Stimulated activated naive CD4-positive, alpha-beta T cell (primary cell): ENCODE results near the gene SRMS.
"Not testable (repeated sequence)": the region's sequence is repeated elsewhere in the genome, so short reads cannot be mapped to it uniquely, and the experiment has no call there.

Source experiments
- DNase-seq, 6 experiments: peaks; one replicate each; lab custom pipeline; 2025; lab: John Stamatoyannopoulos, UW

Gene SRMS

DNA sequence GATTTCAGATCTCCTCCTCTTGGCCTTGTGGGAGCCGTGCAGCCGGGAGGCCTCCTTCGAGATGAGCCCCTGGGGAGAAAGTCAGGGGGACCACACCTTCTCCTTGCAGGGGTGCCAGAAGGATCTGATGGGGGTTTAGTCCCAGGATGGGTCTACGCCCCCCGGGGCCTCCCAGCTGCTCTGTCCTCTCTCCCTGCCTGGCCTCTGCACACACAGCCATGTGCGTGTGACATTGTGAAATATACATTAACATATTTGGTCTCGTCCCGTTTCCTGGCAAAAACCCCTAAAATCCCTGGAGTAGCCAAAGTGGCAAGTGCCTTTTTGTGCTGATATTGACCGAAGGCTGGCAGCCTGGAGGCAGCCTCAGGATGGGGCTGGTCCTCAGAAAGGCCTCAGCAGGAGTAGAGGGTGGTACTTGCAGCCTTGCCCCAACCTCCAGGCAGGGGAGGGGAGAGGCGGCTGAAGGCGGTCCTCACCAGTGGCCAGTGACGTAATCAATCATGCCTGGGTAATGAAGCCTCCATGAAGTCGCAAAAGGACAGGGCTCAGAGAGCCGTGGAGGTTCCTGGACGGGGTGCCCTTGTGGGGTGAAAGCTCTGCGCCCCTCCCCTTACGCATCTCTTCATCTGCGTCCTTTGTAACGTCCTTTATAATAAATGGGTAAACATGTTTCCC, 31.6 kb upstream of the SRMS start:
- no peak for DNase-seq

DNA sequence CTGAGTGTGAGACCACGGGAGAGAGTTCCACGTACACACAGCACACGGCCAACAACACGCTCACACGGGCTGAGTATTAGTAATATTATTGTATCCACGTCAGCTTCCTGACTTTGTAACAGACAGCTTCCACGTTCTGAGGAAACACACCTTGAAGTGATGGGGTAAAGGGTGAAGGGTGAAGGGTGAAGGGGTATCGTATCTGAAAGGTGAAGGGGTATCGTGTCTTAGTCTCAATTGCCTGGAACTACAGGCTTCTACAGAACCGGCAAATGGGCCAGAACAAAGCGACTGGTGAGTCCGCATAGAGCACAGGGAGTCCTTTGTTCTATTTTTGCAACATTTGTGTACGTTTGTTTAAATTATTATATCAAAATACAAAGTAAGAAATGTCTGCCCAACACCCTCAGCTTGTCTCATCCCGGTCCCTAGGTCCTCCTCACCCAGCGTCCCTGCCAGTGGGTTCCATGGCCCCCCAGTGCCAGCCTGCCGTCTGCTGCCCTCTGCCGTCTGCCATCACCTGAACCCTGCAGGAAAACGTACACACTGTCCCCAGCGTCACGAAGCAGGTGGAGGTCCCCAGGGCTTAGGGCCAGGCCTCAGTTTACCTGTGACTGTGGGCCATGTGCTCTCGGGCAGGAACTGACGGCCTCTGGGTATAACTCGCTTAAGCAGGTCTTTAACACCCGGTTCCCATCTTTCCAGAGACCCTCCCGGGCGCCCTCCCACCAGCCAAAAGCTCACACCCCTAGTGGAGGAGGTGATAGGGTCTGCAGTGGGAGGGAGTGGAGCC, 30.9 kb upstream of the SRMS start:
- DNase-seq: peak in 1 of 6 experiments; percentile 15

DNA sequence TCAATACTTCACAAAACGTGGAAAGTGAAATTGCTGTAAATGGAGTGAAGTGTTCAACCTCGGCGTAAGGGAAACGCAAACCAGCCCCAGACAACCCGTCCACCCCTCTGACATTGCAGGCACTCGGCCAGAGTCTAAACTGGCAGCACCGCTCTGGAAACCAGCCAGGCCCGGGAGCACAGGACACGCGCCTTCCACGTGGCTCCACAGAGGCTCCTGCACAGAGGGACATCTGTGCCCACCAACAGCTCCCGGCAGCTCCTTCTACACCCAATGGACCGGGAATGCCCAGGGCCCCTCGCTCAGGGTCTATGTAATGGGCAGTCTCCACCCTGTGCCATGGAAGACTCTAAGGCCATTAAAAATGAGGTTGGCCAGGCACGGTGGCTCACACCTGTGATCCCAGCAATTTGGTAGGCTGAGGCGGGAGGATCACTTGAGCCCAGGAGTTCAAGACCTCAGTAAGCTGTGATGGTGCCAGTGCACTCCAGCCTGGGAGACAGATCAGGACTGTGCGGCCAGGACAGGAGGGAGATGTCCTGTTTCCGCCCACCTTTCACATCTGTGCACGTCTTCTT, 29.9 kb upstream of the SRMS start:
- no peak for DNase-seq

DNA sequence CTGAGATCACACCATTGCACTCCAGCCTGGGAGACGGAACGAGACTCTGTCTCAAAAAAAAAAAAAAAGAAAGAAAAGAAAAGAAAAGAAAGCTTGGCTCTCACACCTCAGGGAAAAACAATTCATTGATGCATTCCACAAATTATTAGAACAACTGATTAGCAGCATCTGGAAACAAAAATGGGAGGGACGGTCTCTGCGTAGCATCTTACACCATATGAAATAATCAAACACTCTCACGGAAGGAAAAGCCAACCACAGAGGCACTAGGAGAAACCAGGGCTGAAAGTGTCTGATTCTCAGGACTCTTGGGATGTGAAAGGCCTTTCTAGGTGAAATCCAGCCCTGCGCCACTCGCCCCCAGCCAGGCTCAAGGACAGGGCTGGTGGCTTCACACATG, 28.8 kb upstream of the SRMS start:
- DNase-seq: no peak

DNA sequence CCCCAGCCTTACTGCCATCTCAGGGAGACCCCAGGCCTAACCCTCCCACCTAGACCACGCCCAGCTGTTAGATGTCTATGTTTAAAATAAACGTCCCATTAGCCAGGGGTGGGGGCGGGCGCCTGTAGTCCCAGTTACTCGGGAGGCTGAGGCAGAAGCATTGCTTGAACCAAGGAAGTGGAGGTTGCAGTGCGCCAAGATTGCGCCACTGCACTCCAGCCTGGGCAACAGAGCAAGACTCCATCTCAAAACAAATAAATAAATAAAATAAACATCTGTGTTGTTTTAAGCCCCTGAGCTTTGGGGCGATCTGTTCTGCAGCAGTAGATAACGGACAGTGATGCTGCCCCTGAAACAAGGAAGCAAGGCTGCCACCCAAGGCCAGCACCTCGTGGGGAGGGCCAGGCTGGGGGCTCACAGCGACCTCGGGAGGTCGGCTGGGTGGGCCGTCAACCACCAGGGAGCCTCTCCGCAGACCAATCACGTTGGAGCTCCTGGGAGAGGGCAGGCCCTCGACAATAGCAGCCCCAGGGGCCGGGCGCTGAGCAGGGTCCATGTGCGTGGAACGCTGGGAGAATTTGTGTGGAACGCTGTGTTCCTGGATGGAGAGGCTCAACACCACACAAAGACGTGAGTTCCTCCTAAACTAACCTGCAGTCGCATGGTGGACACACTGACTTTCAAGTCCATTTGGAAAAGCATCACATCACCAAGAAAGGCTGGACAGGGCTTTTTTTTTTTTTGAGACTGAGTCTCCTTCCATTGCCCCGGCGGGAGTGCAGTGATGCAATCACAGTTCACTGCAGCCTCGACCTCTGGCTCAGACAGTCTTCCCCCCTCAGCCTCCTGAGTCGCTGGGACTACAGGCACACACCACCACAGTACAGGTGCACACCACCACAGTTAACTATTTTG, 27.5 kb upstream of the SRMS start:
- DNase-seq: no peak

DNA sequence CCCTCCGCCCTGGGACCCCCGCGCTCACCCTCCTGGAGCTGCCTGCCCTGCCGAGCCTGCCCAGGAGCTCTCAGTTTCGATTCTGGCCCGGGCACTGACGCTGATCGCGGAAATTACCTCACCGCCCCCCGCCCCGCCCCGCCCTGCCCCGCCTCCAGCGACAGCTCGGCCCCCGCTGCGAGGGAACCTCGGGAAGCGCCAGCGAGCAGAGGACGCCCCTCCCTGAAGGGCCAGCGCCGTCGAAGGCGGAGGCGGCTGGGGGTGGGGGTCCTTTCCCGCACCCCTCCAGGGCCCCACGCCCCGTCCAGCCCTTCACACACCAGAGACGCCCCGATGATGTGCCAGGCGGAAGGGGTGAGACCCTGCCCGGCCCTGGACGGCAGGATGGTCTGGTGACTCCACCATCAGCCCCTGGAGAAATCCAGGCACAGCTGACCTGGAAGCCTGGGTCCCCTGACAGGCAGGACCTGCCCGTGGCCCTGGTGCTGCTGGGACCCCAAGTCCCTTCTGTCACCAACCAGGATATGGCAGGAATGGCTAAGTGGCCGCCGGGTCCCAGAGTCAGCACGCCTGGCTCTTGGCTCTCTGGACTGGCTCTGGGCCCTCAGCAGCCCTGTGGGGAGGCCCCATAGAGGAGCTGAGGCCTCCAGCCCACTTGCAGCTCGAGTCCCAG, 26.7 kb upstream of the SRMS start, which contains the start of gene HELZ2:
HELZ2 (minus strand) TSS at position 84 of the 673 bp plus-strand sequence. CDS start 1,854 bp downstream, outside the sequence.
- peak; percentile 9 to 74 (median 54) for DNase-seq

GRCh38 chr20:63573647-63574131, 26.1 kb upstream of the SRMS start:
- peak in 1 of 6 experiments; percentile 32 for DNase-seq

DNA sequence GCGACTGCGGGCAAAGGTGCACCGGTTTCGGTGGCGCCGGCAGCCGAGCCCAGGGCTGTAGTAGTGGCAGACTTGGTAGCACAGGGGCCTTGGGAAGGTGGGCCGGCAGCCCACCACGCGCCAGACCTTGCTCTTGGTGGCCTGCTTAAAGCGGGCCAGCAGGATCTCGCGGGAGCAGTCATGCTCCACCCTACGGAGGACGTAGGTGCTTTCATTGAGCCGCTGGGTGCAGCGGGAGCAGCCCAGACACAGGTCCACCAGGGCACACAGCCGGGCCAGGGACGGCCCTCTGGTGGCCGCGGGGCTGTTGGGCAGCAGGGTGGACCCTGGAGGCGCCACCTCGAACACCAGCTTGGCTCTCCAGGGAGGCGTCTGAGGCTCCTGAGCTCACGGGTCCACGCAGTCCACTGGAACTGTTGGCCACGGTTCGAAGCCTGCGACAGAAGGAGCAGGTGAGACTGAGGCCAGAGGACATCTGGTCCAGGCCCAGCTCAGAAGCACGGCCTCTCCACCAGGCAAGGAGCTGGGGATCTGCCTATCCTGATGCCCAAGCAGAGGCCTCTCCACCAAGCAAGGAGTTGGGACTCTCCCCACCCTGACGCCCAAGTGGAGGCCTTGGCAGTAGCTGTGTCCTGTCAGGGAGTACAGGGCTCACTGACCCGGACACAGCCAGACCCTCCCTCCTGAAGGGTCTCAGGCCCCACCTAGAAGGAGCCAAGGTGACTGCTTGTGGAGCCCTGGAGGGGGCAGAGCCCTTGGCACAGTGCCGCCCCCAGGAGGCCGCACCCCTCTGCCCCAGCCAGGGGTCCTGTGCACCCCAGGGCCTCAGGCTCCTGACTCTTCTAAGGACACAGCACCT, 25.5 kb upstream of the SRMS start:
- no peak for DNase-seq

DNA sequence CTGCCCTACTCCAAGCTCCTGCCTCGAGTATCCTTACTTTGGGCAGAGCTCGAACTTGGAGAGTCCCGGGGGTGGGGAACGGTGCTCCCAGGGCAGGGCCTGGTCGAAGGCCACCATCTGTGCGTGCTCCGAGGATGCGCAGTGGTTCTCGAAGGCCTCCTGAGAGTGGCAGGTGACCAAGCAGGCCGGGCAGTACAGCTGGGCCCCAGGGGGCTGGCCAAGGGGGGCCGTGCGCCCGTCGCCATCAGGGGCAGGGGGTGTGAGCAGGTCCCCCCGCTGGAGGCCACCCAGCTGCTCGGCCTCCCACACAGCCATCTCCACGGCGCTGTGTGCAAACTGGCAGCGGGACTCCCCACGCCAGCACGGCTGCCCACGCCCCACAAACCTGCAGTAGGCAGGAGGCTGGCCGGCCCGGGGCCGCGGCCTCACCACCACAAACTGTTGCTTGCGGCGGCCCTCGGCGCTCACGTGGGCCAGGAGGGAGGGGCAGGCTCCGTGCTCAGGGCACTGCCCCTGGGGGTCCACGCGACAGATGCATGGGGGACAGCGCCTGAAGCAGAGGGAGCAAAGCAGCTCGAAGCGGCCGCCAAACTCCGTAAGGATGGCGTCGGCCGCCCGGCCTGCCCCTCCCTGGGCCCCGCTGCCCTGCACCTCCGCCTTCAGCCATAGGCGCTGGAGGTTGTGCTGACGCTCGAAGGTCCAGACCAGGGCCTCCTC, 24.7 kb upstream of the SRMS start:
- no peak for DNase-seq

DNA sequence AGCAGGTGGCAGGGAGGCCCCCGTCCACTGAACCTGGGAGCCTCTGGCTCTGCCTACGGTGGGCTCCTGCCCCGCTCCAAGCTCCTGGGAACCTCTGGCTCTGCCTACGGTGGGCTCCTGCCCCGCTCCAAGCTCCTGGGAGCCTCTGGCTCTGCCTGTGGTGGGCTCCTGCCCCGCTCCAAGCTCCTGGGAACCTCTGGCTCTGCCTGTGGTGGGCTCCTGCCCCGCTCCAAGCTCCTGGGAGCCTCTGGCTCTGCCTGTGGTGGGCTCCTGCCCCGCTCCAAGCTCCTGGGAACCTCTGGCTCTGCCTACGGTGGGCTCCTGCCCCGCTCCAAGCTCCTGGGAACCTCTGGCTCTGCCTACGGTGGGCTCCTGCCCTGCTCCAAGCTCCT, 23.5 kb upstream of the SRMS start:
- not testable (repeated sequence) for DNase-seq

- DNase-seq: no peak
Measured at GRCh38 chr20:63570281-63571086, 22.9 kb upstream of the SRMS start.

GRCh38 chr20:63568986-63569949, 21.7 kb upstream of the SRMS start:
- no peak for DNase-seq

- DNase-seq: peak in 2 of 6 experiments; percentile 14 to 46
Measured at GRCh38 chr20:63568170-63568981, 20.8 kb upstream of the SRMS start.

DNA sequence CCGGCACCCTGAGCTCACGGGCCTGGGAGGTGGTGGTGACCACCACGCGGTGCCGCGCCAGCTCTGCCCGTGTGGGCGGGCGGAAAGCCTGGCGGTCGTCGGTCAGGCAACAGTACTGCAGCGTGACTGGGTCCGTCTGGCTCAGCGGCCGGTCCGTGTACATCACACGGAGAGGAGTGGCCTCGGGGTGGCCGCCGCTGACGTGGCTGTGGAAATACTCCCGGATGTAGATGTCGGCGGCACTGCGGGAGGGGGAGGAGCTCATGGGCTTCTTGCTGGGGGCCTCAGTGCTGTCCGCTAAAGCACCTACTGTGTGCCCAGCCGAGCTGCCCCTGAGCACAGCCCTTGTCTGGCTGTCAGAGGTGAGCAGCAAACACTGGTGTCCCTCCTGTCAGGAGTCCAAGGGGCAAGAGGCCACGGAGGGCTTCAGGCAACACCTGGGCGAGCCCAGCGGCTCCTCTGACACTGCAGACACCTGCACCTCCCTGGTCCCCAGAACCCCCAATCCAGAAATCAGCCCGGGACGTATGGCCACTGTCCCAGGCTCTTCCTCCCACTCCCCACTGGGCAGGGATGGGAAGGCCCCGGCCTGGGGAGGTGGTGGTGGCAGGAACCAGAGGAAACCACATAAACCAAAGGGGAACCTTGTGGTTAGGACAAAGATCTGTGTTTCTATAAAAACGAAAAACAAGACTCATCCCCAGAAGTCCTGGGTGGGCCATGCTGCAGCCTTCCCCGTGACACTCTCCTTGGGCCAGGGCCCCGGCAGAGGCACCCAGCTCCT, 20.0 kb upstream of the SRMS start:
- DNase-seq: peak in 5 of 6 experiments; percentile 10 to 66 (median 31)

GRCh38 chr20:63567136-63567385, 19.5 kb upstream of the SRMS start:
- DNase-seq: no peak
